Measurements from ENCODE around the gene CLEC7A.

Gene CLEC7A

GRCh38 chr12:10170216-10170615 lies 40.2 kb upstream of the CLEC7A start:
- in situ Hi-C loops (cut with MboI; ENCODE audit: low sequenced_read_pairs, unreplicated experiment) = no loop called here
- no peak for TF ChIP-seq CTCF (IDR thresholded peaks at IDR 0.05; ENCODE audit: borderline replicate concordance, control extremely low read depth, extremely low read depth, insufficient read depth, missing control alignments)
- no peak for DNase-seq (ENCODE audit: low spot score)

- in situ Hi-C loops (cut with MboI; ENCODE audit: low sequenced_read_pairs, unreplicated experiment) = no loop called here
- no peak for TF ChIP-seq CTCF (IDR thresholded peaks at IDR 0.05; ENCODE audit: borderline replicate concordance, control extremely low read depth, extremely low read depth, insufficient read depth, missing control alignments)
- DNase-seq (ENCODE audit: low spot score) = no peak
Observed at GRCh38 chr12:10169104-10169503, 39.1 kb upstream of the CLEC7A start.

GRCh38 chr12:10167599-10167998 lies 37.6 kb upstream of the CLEC7A start:
- in situ Hi-C loops (cut with MboI; ENCODE audit: low sequenced_read_pairs, unreplicated experiment) = no loop called here
- TF ChIP-seq CTCF (IDR thresholded peaks at IDR 0.05; ENCODE audit: borderline replicate concordance, control extremely low read depth, extremely low read depth, insufficient read depth, missing control alignments) = no peak
- DNase-seq (ENCODE audit: low spot score) = no peak

GRCh38 chr12:10165421-10165820 lies 35.4 kb upstream of the CLEC7A start:
- DNase-seq (ENCODE audit: low spot score) = no peak
- TF ChIP-seq CTCF (IDR thresholded peaks at IDR 0.05; ENCODE audit: borderline replicate concordance, control extremely low read depth, extremely low read depth, insufficient read depth, missing control alignments) = no peak
- in situ Hi-C loops (cut with MboI; ENCODE audit: low sequenced_read_pairs, unreplicated experiment) = no loop called here

- no peak for DNase-seq (ENCODE audit: low spot score)
- no peak for TF ChIP-seq CTCF (IDR thresholded peaks at IDR 0.05; ENCODE audit: borderline replicate concordance, control extremely low read depth, extremely low read depth, insufficient read depth, missing control alignments)
- in situ Hi-C loops (cut with MboI; ENCODE audit: low sequenced_read_pairs, unreplicated experiment) = no loop called here
Observed at GRCh38 chr12:10163084-10163483, 33.1 kb upstream of the CLEC7A start.

- in situ Hi-C loops (cut with MboI; ENCODE audit: low sequenced_read_pairs, unreplicated experiment) = no loop called here
- TF ChIP-seq CTCF (IDR thresholded peaks at IDR 0.05; ENCODE audit: borderline replicate concordance, control extremely low read depth, extremely low read depth, insufficient read depth, missing control alignments) = no peak
- DNase-seq (ENCODE audit: low spot score) = no peak
Observed at GRCh38 chr12:10160617-10161385, 30.8 kb upstream of the CLEC7A start.
